Measurements from ENCODE around the gene THSD4. TPM values are rescaled to one million over a fixed set of nuclear protein-coding genes. Genes with fewer than 3 reads are reported as not detected.
A peak's percentile ranks its signal among the peaks of the same experiment; 100 is the strongest.

The THSD4 gene
- total and polyA plus RNA-seq, 4 donors: 6.0 to 42.4 (median 18.5) TPM

GRCh38 chr15:71599418-71600151, 484.3 kb downstream of the THSD4 start:
- H3K4me1 ChIP-seq (ENCODE audit: control insufficient read depth in 5 of 5, insufficient read depth in 5 of 5, low read length in 5 of 5): peaks cover 1 to 52% (median 24%) of the 10 kb centered on the region in 5 donors
- ATAC-seq (ENCODE audit: insufficient read depth, low FRiP score) (no peak), DNase-seq (peak; percentile 69 to 77 (median 74))
- 64 to 74% methylated on average over 9 of the region's 9 CpGs for WGBS, 2 donors
- peaks cover 0 to 2% (median 0%) of the 10 kb centered on the region in 4 donors for H3K9me3 ChIP-seq (ENCODE audit: control insufficient read depth in 4 of 4, insufficient read depth in 3 of 4, low read length in 3 of 4)
- TF ChIP-seq CTCF (IDR thresholded peaks at IDR 0.05; ENCODE audit: control extremely low read depth, extremely low read depth): no peak
- no peaks in the 10 kb centered on the region for H3K27me3 ChIP-seq (ENCODE audit: control insufficient read depth in 3 of 3, insufficient read depth in 3 of 3, low read length in 2 of 3)
- H3K9ac ChIP-seq (ENCODE audit: insufficient read depth in 1 of 2, low read length in 2 of 2): peak overlapping the region in 1 of 2 donors; percentile 14
- H3K27ac ChIP-seq (ENCODE audit: low read depth in 1 of 2, low read length in 1 of 2): peak overlapping the region; percentile 36 to 42
- H3K4me3 ChIP-seq: no peak overlapping the region
- no peaks in the 10 kb centered on the region for H3K36me3 ChIP-seq (ENCODE audit: control insufficient read depth in 4 of 4, insufficient read depth in 4 of 4, low read length in 4 of 4)

GRCh38 chr15:71600237-71600636, 485.0 kb downstream of the THSD4 start:
- Histone ChIP-seq H3K27me3 (ENCODE audit: control insufficient read depth in 3 of 3, insufficient read depth in 3 of 3, low read length in 2 of 3) (no peaks in the 10 kb centered on the region), H3K4me3 (no peak overlapping the region), H3K27ac (ENCODE audit: low read depth in 1 of 2, low read length in 1 of 2) (peak overlapping the region in 1 of 2 donors; percentile 33), H3K36me3 (ENCODE audit: control insufficient read depth in 4 of 4, insufficient read depth in 4 of 4, low read length in 4 of 4) (no peaks in the 10 kb centered on the region), H3K4me1 (ENCODE audit: control insufficient read depth in 5 of 5, insufficient read depth in 5 of 5, low read length in 5 of 5) (peaks cover 1 to 52% (median 24%) of the 10 kb centered on the region in 5 donors), H3K9me3 (ENCODE audit: control insufficient read depth in 4 of 4, insufficient read depth in 3 of 4, low read length in 3 of 4) (peaks cover 0 to 2% (median 0%) of the 10 kb centered on the region in 4 donors), H3K9ac (ENCODE audit: insufficient read depth in 1 of 2, low read length in 2 of 2) (no peak overlapping the region)
- no peak for TF ChIP-seq CTCF (IDR thresholded peaks at IDR 0.05; ENCODE audit: control extremely low read depth, extremely low read depth)
- 77 to 89% methylated on average over 1 of the region's 1 CpG for WGBS, 2 donors
- ATAC-seq (ENCODE audit: insufficient read depth, low FRiP score) (no peak), DNase-seq (no peak)

- no peak for ATAC-seq (ENCODE audit: insufficient read depth, low FRiP score)
- no peak overlapping the region for H3K9ac ChIP-seq (ENCODE audit: insufficient read depth in 1 of 2, low read length in 2 of 2)
- no peaks in the 10 kb centered on the region for H3K27me3 ChIP-seq (ENCODE audit: control insufficient read depth in 3 of 3, insufficient read depth in 3 of 3, low read length in 2 of 3)
- no peak for TF ChIP-seq CTCF (IDR thresholded peaks at IDR 0.05; ENCODE audit: control extremely low read depth, extremely low read depth)
- H3K4me1 ChIP-seq (ENCODE audit: control insufficient read depth in 5 of 5, insufficient read depth in 5 of 5, low read length in 5 of 5): peaks cover 3 to 50% (median 24%) of the 10 kb centered on the region in 5 donors
- peaks cover 0 to 2% (median under 1%) of the 10 kb centered on the region in 4 donors for H3K9me3 ChIP-seq (ENCODE audit: control insufficient read depth in 4 of 4, insufficient read depth in 3 of 4, low read length in 3 of 4)
- 83 to 84% methylated on average over 8 of the region's 8 CpGs for WGBS, 2 donors
- H3K36me3 ChIP-seq (ENCODE audit: control insufficient read depth in 4 of 4, insufficient read depth in 4 of 4, low read length in 4 of 4): no peaks in the 10 kb centered on the region
- H3K27ac ChIP-seq (ENCODE audit: low read depth in 1 of 2, low read length in 1 of 2): no peak overlapping the region
- no peak overlapping the region for H3K4me3 ChIP-seq
- peak in 2 of 3 donors; percentile 60 to 63 for DNase-seq
These were observed 486.0 kb downstream of the THSD4 start for GRCh38 chr15:71601038-71601834.

Data from lung (tissue), 12 donors.